HG02981 (cell line): Measurements from ENCODE around the gene MEN1.

ENCODE experiments used
- ATAC-seq: cut with Tn5 transposase; IDR thresholded peaks from one replicate; pipeline ENCODE4 v1.9.1; 2021; ENCODE audit warnings: mild to moderate bottlenecking, moderate library complexity; ENCODE audit not compliant: unreplicated experiment

Gene MEN1

DNA sequence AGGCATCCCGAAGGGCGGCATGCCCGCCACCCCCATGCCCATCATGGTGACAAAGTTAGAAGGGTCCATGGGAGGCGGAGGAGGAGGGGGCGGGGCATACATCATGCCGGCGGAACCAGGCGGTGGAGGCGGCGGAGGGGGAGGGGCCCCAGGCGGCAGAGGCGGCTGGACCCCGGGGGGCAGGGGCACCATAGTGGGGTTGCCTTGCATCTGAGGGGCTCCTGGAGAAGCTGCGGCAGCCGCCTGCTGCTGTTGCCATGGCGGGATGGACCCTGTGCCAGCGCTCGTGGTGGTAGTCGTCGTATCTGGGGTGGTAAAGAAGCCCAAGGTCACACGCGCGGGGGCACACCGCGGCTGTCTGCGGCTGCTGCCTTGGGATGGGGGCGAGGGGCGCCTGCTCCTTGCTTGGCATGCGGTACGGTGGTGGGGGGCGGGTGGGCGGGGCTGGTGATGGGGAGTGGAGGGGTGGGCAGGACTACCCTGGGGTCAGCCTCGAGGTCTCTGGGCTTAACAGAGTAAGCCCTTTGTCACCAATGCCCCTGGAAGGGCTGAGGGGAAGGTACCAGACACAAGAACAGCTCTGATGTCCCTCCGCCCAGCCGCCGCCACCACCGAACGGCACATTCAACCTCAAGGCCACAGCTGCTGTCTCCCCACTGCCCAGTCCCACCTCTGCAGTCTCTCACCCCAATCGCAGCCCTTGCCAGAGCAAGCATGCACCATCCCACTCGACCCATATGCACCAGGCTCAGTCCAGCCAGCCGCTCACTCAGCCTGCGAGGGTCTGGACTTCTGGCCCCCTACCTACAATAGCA, 44.3 kb downstream of the MEN1 start:
- no peak for ATAC-seq

DNA sequence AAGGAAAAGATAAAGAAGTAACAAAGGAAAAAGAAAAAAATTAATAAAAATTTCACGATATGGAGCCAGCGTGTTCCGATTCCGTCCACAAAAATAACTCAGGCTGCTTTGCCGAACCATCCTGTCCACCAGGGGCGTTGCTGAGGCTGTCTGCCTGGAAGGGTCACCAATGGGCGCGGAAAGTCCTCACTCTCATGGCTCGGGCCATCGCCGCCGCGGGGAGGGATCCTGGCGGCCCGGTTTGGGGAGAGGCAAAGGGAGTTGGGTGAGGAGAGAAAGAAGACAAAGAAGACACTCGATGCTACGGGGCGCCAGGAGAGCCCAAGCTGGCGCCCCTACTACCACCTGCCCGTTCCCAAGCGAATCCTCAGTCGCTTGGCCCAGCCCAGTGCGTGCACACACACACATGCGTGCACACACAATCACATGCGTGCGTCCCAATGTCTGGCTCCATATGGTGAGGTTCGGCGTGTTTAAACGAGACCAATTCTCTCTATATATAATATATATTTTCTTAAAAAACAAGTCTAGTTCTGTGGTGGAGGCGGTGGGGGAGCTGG, 45.0 kb downstream of the MEN1 start:
- no peak for ATAC-seq

DNA sequence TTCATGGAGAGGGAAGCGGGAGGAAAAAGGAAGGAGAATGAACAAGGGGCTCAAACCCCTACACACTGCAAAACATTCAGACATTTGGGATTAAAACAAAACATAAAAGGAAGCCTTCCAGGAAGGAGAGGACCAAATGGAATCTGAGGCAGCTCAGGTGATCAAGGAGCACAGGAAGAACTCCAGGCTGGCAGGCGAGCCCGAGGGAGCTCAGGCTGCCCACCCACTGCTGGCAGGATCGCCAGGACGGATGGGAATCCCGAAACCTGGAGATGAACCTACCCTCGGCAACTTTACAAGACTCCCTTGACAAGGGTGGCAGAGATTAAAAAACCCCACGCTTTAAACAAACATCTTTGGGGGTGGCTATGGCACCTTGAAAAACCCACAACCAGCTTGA, 45.6 kb downstream of the MEN1 start:
- no peak for ATAC-seq

- no peak for ATAC-seq
These were observed 46.2 kb downstream of the MEN1 start for GRCh38 chr11:64764040-64764611.

DNA sequence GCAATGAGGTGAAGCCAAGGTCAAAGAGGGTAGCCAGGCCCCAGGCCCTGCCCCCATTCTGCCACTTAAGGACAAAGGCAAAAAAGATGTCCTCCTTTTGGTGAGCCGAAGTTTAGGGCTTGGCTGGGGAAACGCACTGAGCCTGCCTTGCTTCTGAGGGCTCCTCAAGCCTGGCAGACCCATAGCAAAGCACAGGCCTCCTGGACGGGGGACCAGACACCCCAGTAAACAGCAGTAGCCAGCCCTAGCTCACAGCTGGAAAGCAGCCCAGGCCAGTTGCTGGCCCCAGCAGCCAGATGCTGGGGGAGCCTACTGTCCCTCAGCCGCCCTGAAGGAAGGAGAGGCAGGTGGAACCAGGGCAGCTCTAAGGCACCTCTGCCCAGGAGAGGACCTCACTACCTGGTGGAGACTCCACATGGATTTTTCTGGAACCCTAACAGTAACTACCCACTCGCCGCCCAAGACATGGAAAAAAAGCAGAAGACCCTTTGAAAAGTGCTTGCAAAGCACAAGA, 46.8 kb downstream of the MEN1 start:
- no peak for ATAC-seq

DNA sequence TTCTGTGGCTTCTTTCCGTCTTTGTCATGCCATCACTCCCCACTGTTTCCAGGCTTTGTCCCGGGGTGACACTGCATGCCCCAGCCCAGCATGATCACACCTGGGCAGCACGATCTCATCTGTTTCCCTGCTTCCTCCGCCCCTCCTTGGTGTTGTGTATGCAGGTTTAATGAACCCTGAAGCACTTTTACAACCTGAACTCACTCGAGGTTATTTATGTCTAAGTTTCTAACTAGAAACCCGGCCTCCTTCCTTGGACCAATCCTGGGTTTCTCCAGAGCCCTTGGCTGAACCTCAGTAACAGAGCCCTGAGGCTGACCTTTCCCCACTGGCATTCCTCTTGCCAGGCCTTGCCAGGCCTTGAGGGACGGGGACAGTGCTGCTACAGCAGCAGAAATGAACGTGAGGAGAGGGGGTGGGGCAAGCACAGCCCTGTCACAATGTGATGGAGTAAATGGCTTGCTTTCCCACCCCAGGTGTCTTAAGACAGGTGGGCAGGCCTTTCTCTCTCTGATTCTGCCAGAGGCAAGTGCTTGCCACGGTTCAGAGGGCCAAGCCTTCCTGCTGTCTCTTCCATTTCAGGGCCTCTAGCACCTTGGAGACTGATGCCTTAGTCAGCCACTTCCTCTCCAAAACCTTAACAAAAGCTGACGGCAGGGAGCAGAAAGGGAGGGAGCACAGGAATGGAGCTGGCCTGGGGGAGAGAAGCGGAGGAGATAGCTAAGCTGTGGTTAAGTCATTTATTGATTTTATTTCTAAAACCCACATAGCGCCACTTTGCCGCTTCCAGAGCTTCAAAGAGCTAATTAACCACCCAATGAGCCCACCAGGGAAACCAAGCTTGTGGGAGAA, 47.5 kb downstream of the MEN1 start:
- ATAC-seq: no peak

DNA sequence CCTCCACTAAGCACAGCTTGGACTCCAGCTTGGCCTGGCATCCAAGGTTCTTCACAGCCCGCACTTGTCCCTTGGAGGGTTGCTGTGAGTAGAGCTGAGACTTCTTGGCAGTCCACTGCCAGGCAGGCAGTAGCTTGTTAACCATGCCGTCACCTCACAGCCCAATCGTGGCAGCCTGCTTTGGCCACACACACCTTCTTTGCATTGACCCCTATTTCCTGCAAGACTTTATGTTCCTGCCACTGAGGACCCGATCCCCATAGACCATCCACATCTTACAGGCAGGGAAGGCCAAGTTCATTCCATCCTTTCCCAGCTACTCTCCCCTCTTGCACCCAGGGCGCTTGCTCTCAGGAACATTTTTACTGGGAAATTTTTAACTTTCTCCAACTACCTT, 48.1 kb downstream of the MEN1 start:
- ATAC-seq: no peak

DNA sequence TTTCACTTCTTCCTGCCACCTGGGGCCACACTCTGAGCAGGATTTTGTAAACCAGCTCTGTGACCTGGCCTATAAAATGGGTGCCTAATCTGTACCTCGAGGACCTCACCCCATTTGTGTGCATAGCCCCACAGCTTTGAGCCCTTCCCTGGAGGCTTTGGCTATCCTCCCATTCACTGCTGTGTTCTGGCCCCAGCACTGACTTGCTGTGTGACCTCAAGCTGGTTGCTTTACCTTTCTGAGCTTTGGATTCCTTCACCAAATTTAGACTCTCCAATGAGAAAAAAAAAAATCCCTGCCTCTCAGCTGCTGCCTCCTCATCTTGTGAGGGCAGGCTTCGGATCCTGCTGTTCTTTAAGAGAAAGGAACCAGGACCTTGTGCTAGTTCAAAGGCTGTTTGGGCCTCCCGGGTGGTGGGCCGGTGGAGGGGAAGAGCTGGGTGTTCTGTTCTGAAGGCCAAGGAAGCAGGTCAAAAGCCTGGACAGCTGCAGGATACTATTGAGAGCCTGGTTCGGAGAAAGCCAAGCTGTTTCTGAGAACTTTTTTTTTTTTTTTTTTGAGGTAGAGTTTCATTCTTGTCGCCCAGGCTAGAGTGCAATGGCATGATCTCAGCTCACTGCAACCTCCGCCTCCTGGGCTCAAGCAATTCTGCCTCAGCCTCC, 49.5 kb downstream of the MEN1 start:
- no peak for ATAC-seq

- no peak for ATAC-seq
These were observed 50.3 kb downstream of the MEN1 start, which contains the start of gene PYGM for GRCh38 chr11:64759722-64760719. TSS of gene PYGM (minus strand) at chr11:64759974. CDS start at chr11:64759898, 76 bp downstream.

GRCh38 chr11:64759131-64759721, 51.1 kb downstream of the MEN1 start:
- ATAC-seq: no peak

DNA sequence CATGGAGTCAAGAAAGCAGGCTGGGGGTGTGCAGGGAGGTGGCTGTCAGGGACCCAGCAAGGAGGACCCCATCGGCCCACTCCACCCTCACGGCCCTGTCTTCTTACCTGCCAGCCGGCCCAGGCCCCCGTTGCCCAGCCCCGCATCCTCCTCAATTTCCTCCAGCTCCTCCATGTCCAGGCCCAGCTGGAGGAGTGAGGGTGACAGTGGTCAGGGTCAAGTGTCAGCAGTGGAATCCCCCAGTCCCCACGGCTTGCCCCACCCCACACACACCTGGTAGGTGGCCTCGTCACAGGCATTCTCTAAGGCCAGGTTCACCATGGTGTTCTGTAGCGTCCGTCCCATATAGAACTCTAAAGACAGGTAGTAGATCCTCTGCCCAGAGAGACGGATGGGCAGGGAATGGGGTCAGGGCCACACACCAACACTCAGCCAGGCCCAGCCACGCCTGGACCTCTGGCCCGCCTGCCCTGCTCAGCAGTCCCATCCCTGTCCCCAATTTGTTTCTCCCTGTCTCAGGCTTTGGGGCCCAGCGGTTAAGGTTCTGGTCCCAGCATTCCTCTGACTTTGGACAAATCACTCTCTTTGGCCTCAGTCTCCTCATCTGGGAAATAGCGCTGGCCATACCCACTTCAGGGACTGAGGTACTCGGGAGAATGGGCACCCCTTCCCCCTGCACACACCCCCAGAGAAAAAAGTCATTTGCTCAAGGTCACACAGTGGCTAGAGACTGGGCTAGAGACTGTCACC, 51.8 kb downstream of the MEN1 start:
- ATAC-seq: no peak

GRCh38 chr11:64757549-64758329, 52.6 kb downstream of the MEN1 start:
- no peak for ATAC-seq

DNA sequence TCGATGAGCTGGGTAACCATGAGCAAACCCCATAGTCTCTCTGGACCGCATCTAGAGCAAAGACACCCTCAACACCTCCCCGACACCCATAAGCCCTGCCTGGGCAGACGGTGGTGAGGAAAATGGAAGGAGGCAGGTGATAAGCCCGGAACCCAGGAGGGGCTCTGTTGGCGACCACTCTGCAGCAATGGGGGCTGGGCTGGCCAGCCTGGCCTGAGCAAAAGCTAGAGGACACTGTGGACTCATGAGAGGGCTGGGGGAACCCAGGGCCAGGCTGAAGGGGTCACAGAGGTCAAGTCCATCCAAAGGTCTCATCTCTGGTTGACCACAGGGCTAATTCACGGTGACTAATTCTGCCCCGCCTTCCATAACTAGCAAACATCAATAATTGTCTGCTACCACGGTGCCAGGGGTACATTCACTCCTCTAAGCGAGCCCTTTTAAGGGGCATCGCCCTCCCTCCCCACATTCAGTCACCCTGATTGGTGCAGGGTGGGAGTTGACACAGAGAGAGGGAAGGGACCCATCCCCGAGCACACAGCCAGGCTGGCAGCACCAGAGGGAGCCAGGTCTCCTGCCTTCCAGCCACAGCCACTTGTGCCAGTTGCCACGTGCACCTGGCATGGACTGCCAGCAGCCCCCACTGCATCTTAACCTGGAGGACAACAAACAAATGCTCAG, 54.5 kb downstream of the MEN1 start:
- ATAC-seq: no peak

DNA sequence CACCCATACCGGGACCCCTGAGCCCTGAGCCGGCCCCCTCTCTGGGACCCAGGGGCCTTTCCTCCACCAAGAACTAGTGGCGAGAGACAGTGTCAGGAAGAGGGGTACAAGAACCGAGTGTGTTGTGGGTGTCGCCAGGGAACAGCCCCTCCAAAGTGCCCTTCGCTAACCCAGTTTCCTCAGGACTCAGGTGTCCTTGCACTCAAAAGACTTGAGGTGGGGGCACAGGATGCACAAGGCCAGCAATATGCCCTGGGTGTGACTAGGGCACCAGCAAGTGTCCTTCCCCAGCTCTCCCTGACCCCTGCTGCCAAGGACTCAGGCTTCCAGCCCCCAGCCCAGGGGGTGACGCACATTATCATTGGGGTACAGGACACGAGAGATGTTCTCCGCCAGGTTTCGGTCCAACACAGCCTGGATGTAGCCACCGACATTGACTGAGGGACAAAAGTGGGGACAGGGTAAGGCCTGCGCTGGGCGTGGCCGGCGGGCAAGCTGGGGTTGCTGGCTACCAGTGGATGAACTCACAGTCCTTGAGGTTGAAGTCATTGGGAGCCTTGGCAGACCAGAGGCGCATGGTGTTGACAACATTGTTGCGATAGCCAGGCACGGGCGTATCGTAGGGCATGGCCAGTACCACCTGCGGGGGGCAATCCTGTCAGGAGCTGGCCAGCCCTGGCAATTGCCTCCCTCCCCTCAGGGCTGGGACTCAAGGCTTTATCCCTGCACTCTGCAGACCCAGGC, 55.3 kb downstream of the MEN1 start:
- no peak for ATAC-seq

- ATAC-seq: no peak
These were observed 56.0 kb downstream of the MEN1 start for GRCh38 chr11:64754124-64754918.
